Progenitor cell of endocrine pancreas (in vitro differentiated cells): ENCODE measurements around the gene CELSR1. TPM values are rescaled to one million over a fixed set of nuclear protein-coding genes. Genes with fewer than 3 reads are reported as not detected.

Experiments used
- DNase-seq: peaks from one replicate; pipeline ENCODE4 v3.0.0; 2021; ENCODE audit warnings: low spot score; ENCODE audit not compliant: unreplicated experiment
- H3K27ac Mint-ChIP-seq: 2 replicates; pipeline ENCODE4 v1.8.0; 2021; ENCODE audit warnings: mild to moderate bottlenecking, moderate library complexity, mixed read lengths
- H3K27me3 Mint-ChIP-seq: 2 replicates; pipeline ENCODE4 v1.8.0; 2021; ENCODE audit warnings: mixed read lengths
- H3K36me3 Mint-ChIP-seq: 2 replicates; pipeline ENCODE4 v1.8.0; 2022; ENCODE audit warnings: mixed read lengths; ENCODE audit not compliant: insufficient read depth
- H3K4me1 Mint-ChIP-seq: 2 replicates; pipeline ENCODE4 v1.8.0; 2021; ENCODE audit warnings: low read depth, mixed read lengths
- H3K4me3 Mint-ChIP-seq: 2 replicates; pipeline ENCODE4 v1.8.0; 2021; ENCODE audit warnings: low read depth, mild to moderate bottlenecking, moderate library complexity, mixed read lengths
- H3K9me3 Mint-ChIP-seq: 2 replicates; pipeline ENCODE4 v1.8.0; 2021; ENCODE audit warnings: low read depth, mixed read lengths
- total RNA-seq: library from RNA; stranded (reverse); gene quantifications from 2 replicates; pipeline ENCODE4 v1.2.1, GENCODE V29; 2021
- TF ChIP-seq, protein P1 (sequence below): fragments of 200-600 bp; sonication (generic); IDR thresholded peaks from one replicate; pipeline ENCODE4 v1.5.0; 2021; ENCODE audit warnings: antibody characterized with exemption, mild to moderate bottlenecking; ENCODE audit not compliant: unreplicated experiment

CELSR1 gene
- total RNA-seq, 1 donor from 2014 or later, result 20.9 TPM

DNA sequence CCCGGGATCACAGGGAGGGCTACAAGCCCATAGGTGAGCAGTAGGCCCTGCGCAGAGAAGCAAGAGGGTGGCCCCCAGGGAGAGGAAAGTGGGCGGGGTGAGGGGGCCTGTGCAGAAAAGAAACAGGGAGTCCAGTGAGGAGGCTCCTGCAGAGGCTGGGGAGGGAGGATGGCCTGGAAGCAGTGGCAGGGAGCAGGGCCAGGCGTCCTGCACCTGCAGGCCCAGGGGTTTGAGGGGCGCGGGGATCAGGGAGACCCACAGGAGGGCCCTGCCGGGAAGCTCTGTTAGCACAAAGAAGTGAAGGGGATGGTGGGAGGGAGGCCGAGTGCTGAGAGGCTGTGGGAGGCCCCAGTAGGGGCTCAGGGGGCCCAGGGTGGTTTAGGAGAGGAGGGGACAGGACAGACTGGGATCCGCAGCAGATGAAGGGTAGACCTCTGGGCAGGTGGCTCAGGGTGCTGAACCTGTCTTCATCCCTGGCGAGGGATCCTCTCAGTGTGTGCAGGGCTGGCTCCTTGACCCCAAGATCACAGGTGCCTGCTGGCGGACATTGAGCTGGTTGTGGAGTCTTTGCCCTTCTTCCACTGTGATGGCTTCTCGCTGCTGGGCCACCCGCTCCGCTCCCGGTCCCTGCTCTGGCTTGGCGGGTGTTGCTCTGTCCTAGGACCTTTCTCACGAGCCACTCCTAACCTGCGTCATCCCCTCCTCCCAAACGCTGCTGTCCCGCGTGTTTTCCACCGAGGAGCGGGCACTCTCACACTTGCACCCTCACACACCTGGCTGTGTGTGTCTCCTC lies 31.8 kb upstream of the CELSR1 start:
- no peaks in the 10 kb centered on the region for H3K4me1 Mint-ChIP-seq
- DNase-seq, result no peak
- H3K27ac Mint-ChIP-seq, result peak overlapping the region; percentile 42
- no peaks in the 10 kb centered on the region for H3K36me3 Mint-ChIP-seq
- no peak overlapping the region for H3K4me3 Mint-ChIP-seq
- TF ChIP-seq, protein P1, sequence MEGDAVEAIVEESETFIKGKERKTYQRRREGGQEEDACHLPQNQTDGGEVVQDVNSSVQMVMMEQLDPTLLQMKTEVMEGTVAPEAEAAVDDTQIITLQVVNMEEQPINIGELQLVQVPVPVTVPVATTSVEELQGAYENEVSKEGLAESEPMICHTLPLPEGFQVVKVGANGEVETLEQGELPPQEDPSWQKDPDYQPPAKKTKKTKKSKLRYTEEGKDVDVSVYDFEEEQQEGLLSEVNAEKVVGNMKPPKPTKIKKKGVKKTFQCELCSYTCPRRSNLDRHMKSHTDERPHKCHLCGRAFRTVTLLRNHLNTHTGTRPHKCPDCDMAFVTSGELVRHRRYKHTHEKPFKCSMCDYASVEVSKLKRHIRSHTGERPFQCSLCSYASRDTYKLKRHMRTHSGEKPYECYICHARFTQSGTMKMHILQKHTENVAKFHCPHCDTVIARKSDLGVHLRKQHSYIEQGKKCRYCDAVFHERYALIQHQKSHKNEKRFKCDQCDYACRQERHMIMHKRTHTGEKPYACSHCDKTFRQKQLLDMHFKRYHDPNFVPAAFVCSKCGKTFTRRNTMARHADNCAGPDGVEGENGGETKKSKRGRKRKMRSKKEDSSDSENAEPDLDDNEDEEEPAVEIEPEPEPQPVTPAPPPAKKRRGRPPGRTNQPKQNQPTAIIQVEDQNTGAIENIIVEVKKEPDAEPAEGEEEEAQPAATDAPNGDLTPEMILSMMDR, result no peak
- no peaks in the 10 kb centered on the region for H3K9me3 Mint-ChIP-seq
- H3K27me3 Mint-ChIP-seq, result peaks cover 3% of the 10 kb centered on the region

DNA sequence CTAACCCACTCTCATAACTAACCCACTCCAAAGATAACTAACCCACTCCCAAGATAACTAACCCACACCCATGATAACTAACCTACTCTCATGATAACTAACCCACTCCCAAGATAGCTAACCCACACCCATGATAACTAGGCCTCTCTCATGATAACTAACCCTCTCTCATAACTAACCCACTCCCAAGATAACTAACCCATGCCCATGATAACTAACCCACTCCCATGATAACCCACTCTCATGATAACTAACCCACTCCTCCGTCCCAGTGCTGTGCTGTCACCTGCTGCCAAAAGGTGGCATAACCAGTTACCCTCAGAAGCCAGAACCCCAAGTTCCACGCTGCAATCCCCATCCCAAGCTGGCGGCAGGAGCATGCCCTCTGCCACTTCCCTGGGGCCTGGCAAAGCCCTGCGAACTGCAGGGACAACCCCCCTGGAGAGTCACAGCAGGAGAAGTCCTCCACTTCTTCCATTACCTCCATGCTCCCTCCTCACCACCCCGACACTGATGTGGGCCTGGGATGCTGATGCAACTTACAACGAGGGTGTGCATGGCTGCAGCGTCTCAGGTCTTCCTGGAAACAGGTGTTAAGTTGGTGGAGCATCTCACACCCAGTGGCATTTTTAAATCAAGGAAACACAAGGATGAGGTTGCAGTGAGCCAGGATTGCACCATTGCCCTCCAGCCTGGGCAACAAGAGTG lies 30.8 kb upstream of the CELSR1 start:
- H3K4me3 Mint-ChIP-seq, result no peak overlapping the region

DNA sequence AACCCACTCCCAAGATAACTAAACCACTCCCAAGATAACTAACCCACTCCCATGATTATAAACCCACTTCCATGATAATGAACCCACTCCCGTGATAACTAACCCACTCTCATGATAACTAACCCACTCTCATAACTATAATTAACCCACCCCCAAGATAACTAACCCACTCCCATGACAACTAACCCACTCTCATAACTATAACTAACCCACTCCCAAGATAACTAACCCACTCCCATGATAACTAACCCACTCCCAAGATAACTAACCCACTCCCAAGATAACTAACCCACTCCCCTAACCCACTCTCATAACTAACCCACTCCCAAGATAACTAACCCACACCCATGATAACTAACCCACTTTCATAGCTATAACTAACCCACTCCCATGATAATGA lies 30.1 kb upstream of the CELSR1 start:
- H3K9me3 Mint-ChIP-seq, result no peaks in the 10 kb centered on the region
- H3K27me3 Mint-ChIP-seq, result peaks cover 3% of the 10 kb centered on the region
- no peak for DNase-seq
- H3K27ac Mint-ChIP-seq, result no peak overlapping the region
- TF ChIP-seq, protein P1, result no peak
- no peaks in the 10 kb centered on the region for H3K36me3 Mint-ChIP-seq
- H3K4me1 Mint-ChIP-seq, result peaks cover 3% of the 10 kb centered on the region
- no peak overlapping the region for H3K4me3 Mint-ChIP-seq

More for the DNA sequence above, 30.8 kb upstream of the CELSR1 start:
- TF ChIP-seq, protein P1, result peak; percentile 13
- Mint-ChIP-seq H3K36me3 (no peaks in the 10 kb centered on the region), H3K27ac (peak overlapping the region; percentile 94), H3K27me3 (peaks cover 3% of the 10 kb centered on the region), H3K9me3 (no peaks in the 10 kb centered on the region), H3K4me1 (peaks cover 3% of the 10 kb centered on the region)
- DNase-seq, result no peak

DNA sequence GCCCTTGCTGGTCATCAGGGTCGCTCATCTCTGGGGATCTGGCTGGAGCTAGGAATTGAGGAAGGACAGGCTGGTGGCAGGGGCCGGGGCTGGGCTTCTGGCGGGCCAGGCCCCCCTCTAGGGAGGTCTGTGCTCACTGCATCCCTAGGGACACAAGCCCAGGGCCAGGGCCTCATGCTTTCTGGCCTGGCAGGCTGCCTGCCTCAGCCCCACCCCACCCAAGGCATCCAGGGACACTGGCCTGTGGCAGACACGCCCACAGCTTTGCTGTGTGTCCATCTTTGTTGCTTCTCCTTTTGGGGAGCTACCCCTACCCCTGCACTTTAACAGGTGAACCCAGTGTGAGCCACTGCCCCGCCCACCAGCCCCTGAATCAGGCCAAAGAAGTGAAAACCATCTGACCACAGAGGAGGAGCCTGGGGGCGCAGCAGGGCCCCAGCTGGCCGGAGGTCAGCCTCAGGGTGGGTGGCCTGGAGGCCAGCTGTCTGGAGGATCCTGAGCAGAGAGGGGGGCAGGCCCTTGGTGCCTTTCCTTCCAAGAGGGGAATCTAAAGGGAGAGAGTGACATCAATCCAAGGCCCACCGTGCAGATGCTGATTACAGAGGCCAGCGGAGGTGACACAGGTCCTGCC lies 26.8 kb upstream of the CELSR1 start:
- Mint-ChIP-seq H3K9me3 (no peaks in the 10 kb centered on the region), H3K36me3 (no peaks in the 10 kb centered on the region), H3K27ac (no peak overlapping the region), H3K4me3 (no peak overlapping the region), H3K27me3 (peaks cover 3% of the 10 kb centered on the region), H3K4me1 (peaks cover 3% of the 10 kb centered on the region)
- DNase-seq, result no peak
- TF ChIP-seq, protein P1, result no peak

DNA sequence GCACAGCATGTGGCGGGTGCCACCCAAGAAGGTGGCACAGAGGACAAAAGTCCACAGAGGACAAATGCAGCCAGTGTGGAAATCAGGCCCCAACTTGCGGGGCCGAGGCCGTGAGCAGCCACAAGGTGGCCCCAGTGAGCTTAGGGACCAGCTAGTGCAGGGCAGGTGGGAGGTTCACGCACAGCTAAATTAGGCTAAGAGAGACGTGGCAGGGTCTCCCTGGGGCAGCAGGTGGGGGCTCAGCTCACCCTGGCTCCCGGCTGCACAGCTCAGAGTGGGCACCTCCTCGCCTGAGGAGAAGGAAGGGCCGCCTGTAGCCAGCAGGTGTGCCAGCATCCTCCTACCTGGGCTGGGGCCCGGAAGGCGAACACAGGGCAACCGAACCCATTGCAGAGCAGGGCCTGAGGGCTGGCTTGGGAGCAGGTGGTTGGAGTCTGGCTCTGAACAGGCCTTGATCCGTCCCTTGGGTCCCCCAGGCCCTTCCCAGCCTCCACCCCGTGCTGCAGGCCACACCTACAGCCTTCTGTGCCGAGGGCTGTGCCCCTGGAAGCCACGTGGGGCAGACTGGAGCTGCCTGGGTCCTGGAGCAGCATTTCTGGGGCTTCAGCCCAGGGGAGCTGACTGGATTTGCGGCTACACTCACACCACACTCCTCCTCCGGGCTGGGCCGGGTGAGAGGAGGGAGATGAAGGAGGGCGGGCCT lies 26.1 kb upstream of the CELSR1 start:
- Mint-ChIP-seq H3K4me3 (no peak overlapping the region), H3K27me3 (peaks cover under 1% of the 10 kb centered on the region), H3K36me3 (no peaks in the 10 kb centered on the region), H3K4me1 (peaks cover 3% of the 10 kb centered on the region), H3K27ac (no peak overlapping the region), H3K9me3 (no peaks in the 10 kb centered on the region)
- DNase-seq, result peak; percentile 61
- TF ChIP-seq, protein P1, result peak; percentile 73
